GM18508 (cell line): ENCODE measurements around the gene USP35.
"Not testable (repeated sequence)": the region's sequence is repeated elsewhere in the genome, so short reads cannot be mapped to it uniquely, and the experiment has no call there.

Experiments used
- ATAC-seq: cut with Tn5 transposase; IDR thresholded peaks from one replicate; pipeline ENCODE4 v1.9.1; 2021; ENCODE audit warnings: moderate number of reproducible peaks; ENCODE audit not compliant: insufficient read depth, unreplicated experiment

Gene USP35

DNA sequence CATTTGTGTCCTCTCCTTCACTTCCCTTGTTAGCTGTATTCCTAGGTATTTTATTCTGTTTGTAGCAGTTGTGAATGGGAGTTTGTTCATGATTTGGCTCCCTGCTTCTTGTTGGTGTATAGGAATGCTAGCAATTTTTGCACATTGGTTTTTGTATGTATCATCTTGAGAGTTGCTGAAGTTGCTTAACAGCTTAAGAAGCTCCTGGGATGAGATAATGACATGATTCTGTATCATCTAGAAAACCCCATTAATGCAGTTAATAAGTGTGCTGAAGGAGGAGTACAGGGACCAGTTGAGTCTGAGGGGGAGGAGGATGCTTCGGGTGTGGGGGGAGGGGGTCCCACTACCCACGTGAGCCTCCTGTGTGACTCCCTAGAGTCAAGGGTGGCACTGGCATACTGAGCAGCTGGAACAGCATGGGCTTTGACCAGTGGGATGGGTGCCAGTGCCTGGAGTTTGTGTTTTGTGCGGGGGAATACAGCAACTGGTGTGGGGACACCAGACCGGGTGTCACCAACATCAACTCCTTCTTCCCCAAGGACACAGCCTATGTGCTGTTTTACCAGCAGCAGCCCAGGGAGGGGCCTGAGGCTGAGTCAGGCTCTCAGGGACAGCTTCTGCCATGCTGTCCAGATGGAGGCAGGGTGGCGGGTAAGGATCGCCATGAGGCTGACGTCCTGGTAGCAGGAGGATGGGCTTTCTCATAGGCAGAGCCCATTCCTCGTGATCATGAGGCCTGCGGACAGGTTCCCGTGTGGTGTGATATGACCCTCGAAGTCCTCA lies 24.1 kb downstream of the USP35 start:
- ATAC-seq, result no peak

DNA sequence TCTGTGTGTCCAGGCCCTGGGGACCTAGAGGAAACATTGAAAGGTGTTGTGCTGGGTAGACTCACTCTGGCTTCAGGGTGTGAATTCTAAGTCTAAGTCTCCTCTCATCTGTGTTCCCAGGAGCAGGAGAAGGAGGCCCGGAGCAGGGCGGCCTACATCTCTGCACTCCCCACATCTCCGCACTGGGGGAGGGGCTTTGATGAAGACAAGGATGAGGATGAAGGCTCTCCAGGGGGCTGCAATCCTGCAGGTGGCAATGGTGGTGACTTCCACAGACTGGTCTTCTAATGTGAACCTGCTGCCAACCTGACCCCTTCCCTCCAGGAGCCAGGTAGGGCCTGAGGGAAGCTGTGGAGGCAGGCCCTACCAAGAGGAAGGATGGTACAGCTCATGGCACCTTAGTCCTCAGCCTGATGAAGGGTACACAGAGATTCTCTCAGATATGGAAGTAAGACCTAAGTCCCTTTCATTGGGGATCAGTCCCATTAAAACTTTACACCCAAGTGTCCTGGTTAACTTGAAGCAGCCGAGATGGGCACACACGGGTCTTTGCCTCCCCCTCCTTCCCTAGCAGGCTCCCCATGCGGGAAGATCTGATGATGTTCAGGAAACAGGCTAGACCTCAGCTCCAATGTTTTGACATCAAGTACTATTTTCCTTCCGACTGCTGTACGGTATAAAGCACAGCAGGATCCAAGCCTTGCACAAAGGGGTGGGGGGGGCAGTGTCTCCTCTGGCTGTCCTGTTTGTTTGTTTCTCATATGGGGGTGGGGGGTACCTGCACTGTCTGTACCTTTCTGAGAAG lies 25.0 kb downstream of the USP35 start:
- ATAC-seq, result no peak

- no peak for ATAC-seq
These were observed 25.8 kb downstream of the USP35 start for GRCh38 chr11:78214331-78215194.

- no peak for ATAC-seq
These were observed 27.3 kb downstream of the USP35 start for GRCh38 chr11:78216021-78216420.

GRCh38 chr11:78216571-78217287 lies 28.0 kb downstream of the USP35 start:
- ATAC-seq, result no peak

DNA sequence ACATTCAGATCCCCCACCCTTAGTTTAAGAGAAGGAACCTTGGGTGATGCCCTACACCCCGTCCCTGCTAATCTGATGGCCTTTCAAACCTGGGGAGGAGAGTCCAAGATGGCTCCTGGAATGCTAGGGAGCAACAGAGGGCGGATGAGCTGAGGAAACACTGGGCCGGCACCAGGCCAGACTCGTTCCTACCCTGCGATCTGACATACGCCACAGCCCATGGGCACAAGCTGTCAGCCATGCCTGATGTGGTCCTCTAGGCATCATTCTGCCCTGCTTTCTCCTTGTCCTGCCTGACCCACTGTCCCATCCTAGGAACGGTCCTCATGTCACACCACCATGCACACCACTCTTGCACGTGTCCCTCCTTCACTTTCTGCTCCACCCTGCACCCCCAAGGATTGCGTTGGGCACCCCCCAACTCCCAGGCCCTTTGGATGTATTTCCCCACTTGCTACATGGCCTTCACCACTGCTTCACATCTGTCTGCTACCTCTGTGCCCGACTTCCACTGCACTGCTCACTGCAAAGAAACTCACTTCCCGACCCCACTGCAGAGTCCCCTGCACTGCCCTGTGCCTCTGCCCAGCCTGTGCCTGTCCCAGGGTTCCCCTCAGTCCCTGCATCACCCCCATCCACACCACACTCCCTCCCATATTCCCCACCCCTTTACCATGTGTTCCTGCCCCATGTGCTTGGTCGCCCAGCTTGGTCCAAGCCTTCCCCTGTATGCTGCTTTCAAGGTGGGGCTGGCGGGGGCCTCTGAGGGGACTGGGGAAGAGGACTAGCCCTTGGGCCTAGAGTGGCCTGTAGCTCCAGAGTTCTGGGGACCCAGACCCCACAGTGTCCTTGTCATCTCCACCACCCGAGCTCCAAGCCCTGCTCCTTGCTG lies 29.2 kb downstream of the USP35 start:
- ATAC-seq, result no peak

DNA sequence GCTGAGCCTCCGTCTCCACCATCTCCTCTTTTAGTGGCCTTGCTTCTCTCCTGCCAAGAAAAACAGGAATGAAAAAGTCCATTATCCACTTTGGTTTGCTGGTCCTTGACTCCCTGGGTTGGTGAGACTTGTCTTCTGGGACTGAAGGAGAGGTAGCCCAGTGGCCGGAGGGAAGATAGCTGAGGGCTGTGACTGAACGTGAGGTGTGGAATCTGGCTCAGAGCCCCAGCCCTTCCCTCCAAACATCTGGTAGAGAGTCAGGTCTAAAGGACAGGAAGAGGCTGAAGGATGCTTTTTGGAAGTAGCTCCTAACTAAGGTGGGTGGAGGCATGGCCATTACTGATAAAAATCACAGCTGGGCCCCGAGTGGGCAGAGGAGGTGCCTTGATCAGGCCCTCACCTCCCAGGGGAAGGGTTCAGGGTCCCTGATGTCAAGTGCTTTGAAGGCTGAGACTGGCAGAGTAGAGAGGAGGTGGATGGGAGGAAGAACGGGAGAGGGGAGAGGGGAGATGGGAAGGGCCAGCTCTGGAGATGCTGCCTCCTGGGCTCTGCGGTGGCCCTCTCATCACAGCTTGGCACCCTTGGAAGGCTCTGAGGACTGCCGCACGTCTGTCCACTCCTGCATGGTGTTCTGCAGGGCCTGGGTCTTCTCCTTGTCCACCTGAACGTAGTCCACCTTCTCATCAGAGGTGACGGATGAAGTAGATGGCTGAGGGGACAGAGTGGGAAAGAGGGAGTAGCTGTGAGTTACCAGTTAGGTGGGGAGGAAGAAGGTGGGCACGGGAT lies 30.2 kb downstream of the USP35 start:
- ATAC-seq, result no peak

- no peak for ATAC-seq
These were observed 30.9 kb downstream of the USP35 start for GRCh38 chr11:78219493-78220217.

DNA sequence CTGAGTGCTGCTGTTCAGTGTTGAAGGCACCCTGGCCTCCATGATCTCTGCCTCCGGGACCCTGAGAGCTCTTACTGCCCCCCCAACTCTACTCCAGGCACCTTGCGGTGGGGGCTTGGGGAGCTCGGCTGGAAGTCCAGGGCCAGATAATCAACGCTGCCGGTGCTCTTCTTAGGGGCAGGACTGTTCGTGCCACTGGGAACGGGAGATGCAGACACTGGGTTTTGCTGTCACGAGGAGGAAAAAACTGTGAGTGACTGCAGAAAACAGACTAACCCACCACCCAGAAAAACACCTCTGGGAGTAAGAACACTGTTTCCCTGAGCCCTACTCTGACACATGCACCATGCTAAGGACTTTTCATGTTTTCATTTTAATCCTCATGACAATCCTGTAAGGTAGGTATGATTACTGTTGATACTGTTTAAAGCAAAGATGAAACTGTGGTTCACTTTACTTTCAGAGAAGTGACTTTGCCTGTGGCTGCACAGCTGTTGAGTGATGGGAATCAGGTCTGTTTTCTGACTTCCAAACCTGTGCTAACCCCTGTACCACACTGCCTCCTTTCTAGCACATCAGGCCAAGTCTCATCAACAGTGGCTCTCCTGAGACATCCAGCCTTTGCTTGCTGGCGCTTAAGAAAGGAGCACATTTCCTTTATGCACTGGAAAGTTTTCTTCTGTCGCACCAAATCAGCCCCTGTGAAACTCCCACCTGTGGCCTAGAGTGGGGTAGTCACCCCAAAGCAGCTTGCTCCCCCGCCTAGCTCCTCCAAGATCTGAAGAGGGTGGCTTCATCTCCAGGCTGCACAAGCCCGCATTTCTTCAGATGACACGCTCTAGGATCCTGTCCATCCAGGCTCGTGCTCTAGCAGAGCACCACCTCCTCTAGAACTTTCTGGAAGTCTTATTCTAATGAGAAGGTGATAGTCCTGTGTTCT lies 31.8 kb downstream of the USP35 start:
- ATAC-seq, result no peak

GRCh38 chr11:78221396-78222315 lies 32.9 kb downstream of the USP35 start:
- ATAC-seq, result no peak

DNA sequence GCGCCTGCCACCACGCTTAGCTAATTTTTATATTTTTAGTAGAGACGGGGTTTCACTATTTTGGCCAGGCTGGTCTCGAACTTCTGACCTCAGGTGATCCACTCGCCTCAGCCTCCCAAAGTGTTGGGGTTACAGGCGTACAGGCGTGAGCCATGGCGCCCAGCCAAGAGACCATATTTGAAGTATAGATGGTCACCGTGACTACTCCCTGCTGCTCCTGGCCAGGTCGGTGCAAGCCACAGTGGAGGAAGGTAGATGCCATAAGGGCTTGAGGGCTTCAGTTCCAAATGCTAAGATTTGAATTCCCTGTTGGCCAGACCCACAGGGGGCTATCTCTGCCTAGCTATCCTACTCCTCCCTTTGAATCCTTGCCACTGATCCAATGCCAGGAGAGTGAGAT lies 34.0 kb downstream of the USP35 start:
- ATAC-seq, result not testable (repeated sequence)

DNA sequence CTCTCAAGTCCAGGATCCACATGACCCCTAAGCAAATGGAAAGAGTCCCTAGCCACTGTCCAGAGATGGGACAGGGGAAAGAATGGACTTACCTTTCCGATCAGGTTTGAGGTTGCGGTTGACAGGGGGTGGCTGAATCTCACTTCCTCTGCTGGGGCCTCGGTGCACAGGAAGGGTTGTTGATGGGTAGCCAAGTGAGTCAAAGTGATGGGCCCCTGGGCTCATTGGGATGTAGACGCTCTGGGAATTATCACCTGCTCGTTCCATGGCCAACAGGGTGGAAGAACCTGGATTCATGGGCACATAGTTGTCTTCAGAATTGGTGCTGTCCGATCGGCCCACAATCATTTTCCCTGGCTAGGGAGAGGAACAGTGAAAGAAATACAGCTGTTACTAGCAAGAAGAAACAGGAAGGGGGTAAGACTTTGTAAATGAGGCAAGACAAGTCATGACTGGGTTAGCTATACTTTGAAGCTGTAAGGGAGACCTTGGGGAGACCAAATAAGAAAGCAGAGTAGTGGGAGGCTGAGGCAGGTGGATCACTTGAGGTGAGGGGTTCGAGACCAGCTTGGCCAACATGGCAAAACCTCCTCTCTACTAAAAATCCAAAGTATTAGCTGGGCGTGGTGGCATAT lies 34.7 kb downstream of the USP35 start:
- no peak for ATAC-seq

DNA sequence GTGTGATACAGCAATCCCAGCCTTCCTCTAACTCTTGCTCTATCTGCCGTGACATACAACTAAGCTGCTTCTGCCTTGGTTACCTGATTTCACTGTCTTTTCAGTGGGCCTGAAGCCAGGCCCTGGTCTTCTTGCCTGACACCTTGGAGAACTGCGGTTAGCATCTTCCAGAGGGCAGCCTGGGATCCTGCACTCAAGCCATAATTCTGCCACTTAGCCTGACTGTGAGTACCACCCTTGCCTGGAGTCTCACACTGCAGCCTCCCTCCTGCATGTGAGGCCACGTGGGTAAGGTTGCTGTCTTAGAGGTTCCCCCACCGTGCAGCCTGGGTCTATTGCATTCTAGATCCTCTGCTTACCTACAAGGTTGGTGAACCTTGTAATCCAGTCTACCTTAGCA lies 35.8 kb downstream of the USP35 start:
- ATAC-seq, result no peak

DNA sequence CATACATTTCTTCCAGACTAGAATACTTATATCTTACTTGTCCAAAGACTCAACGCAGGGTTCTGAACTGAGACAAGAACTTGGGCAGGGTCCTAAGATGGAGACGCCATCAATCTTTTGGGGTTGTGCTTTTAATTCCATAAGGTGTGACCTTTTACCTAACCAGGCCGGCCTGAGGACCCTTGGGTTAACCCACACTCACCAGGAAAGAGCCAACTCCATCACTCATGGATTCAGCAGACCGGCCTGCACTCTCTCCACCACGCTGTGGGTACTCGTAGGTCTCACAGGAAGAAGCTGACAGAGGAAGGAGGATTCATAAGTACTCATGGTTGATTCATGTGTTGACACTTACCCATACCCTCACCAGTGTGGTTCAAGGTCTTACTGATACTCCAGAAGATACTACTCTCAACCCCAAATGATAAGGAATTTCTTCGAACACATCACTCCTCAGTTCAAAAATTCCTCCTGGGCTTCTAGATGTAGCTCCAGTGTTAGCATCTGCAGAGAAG lies 36.2 kb downstream of the USP35 start:
- ATAC-seq, result no peak
